GM12865 (cell line): ENCODE data around the gene SYT1.
"Not testable (repeated sequence)": the region's sequence is repeated elsewhere in the genome, so short reads cannot be mapped to it uniquely, and the experiment has no call there.

Source experiments
- DNase-seq: peaks from one replicate; pipeline ENCODE4 v3.0.0; 2010; ENCODE audit warnings: low read depth
- H3K4me3 ChIP-seq: 2 replicates; pipeline ENCODE4 v1.5.1; 2011; ENCODE audit warnings: mild to moderate bottlenecking, low read depth, low read length, control low read depth
- CTCF ChIP-seq: IDR thresholded peaks from 2 replicates; pipeline ENCODE4 v1.5.1; 2011; ENCODE audit warnings: low read length, control low read depth, low read depth, inconsistent platforms; ENCODE audit not compliant: insufficient read depth; ENCODE audit errors: missing control alignments

The SYT1 gene

GRCh38 chr12:79200176-79200575 lies 335.6 kb downstream of the SYT1 start:
- TF ChIP-seq CTCF: no peak
- DNase-seq: no peak
- H3K4me3 ChIP-seq: no peak overlapping the region

GRCh38 chr12:79203058-79203647 lies 338.6 kb downstream of the SYT1 start:
- no peak for DNase-seq
- TF ChIP-seq CTCF: no peak
- no peak overlapping the region for H3K4me3 ChIP-seq

GRCh38 chr12:79206871-79207270 lies 342.3 kb downstream of the SYT1 start:
- DNase-seq: no peak
- H3K4me3 ChIP-seq: no peak overlapping the region
- no peak for TF ChIP-seq CTCF

- not testable (repeated sequence) for H3K4me3 ChIP-seq, DNase-seq
Measured at GRCh38 chr12:79210403-79210802, 345.8 kb downstream of the SYT1 start.

- no peak for TF ChIP-seq CTCF
- H3K4me3 ChIP-seq: no peak overlapping the region
- no peak for DNase-seq
Measured at GRCh38 chr12:79217306-79217705, 352.7 kb downstream of the SYT1 start.

GRCh38 chr12:79223210-79223609 lies 358.6 kb downstream of the SYT1 start:
- TF ChIP-seq CTCF: no peak
- no peak overlapping the region for H3K4me3 ChIP-seq
- no peak for DNase-seq

GRCh38 chr12:79223761-79224160 lies 359.2 kb downstream of the SYT1 start:
- TF ChIP-seq CTCF: no peak
- DNase-seq: no peak
- H3K4me3 ChIP-seq: no peak overlapping the region
